SK-N-SH (cell line): ENCODE measurements around the gene HDAC4. TPM values are rescaled to one million over a fixed set of nuclear protein-coding genes. Genes with fewer than 3 reads are reported as not detected.

Experiments
- CTCF ChIA-PET: fragments of 300-600, 350-600 bp; formaldehyde crosslinking; extraction: SDS; loops from one replicate; lab custom pipeline; 2021; lab: Yijun Ruan, JAX
- POLR2A ChIA-PET: fragments of 350-600 bp; sonication (Branson Sonifier 250); formaldehyde crosslinking; extraction: SDS; loops from one replicate; lab custom pipeline; 2020; ENCODE audit warnings: antibody characterized with exemption, inconsistent platforms; lab: Yijun Ruan, JAX
- DNase-seq: peaks from one replicate; pipeline ENCODE4 v3.0.0; 2012
- H2AFZ ChIP-seq: fragments of 200-600 bp; sonication (generic); 2 replicates; pipeline ENCODE4 v1.8.1; 2016; ENCODE audit warnings: antibody characterized with exemption, mild to moderate bottlenecking, low read depth
- H3F3A ChIP-seq: fragments of 200-600 bp; sonication (generic); replicated peaks from 2 replicates; pipeline ENCODE3; 2016; ENCODE audit warnings: antibody characterized with exemption, mild to moderate bottlenecking; ENCODE audit not compliant: insufficient read depth
- H3K27ac ChIP-seq, 2 experiments: fragments of 200-500 bp in 1 of 2; fragments of 200-600 bp in 1 of 2; sonication (Bioruptor generic) in 1 of 2; sonication (generic), shearing (Covaris generic) in 1 of 2; 2 replicates each; pipeline versions ENCODE4 v1.5.1 to v1.6.1; 2014 to 2016; ENCODE audit warnings: low read depth in 2 of 2, inconsistent platforms in 1 of 2, low read length in 1 of 2, mild to moderate bottlenecking in 1 of 2, mixed read lengths in 1 of 2
- H3K27me3 ChIP-seq: fragments of 200-600 bp; sonication (generic), shearing (Covaris generic); 2 replicates; pipeline ENCODE4 v1.6.1; 2016; ENCODE audit warnings: mixed run types; ENCODE audit not compliant: insufficient read depth
- H3K36me3 ChIP-seq, 2 experiments: fragments of 200-500 bp in 1 of 2; fragments of 200-600 bp in 1 of 2; sonication (Bioruptor generic) in 1 of 2; sonication (generic) in 1 of 2; replicated peaks in 1 of 2; 2 replicates each; pipeline versions ENCODE3 to v1.5.1; 2014 to 2016; ENCODE audit warnings: low read length in 1 of 2, mild to moderate bottlenecking in 1 of 2; ENCODE audit not compliant: insufficient read depth in 2 of 2, control insufficient read depth in 1 of 2
- H3K4me1 ChIP-seq, 2 experiments: fragments of 200-500 bp in 1 of 2; fragments of 200-600 bp in 1 of 2; sonication (Bioruptor generic) in 1 of 2; sonication (generic), shearing (Covaris generic) in 1 of 2; 2 replicates each; pipeline versions ENCODE4 v1.5.1 to v1.6.1; 2014 to 2016; ENCODE audit warnings: low read depth in 1 of 2, low read length in 1 of 2, mixed run types in 1 of 2; ENCODE audit not compliant: insufficient read depth in 2 of 2, control insufficient read depth in 1 of 2
- H3K4me2 ChIP-seq: fragments of 200-600 bp; sonication (generic), shearing (Covaris generic); 2 replicates; pipeline ENCODE4 v1.6.1; 2017; ENCODE audit warnings: mixed run types
- H3K4me3 ChIP-seq, 2 experiments: fragments of 200-500 bp in 1 of 2; fragments of 200-600 bp in 1 of 2; sonication (Bioruptor generic) in 1 of 2; sonication (generic), shearing (Covaris generic) in 1 of 2; 2 replicates each; pipeline versions ENCODE4 v1.5.1 to v1.8.1; 2014 to 2016; ENCODE audit warnings: low read depth in 2 of 2, inconsistent platforms in 1 of 2, low read length in 1 of 2, mild to moderate bottlenecking in 1 of 2, mixed read lengths in 1 of 2, moderate library complexity in 1 of 2
- H3K79me2 ChIP-seq: fragments of 200-600 bp; sonication (generic); 2 replicates; pipeline ENCODE4 v1.8.1; 2017; ENCODE audit warnings: mild to moderate bottlenecking; ENCODE audit not compliant: insufficient read depth
- H3K9ac ChIP-seq: fragments of 200-600 bp; sonication (generic); 2 replicates; pipeline ENCODE4 v1.6.1; 2017; ENCODE audit warnings: mixed run types
- H3K9me2 ChIP-seq: fragments of 200-600 bp; sonication (generic); 2 replicates; pipeline ENCODE4 v1.6.1; 2017; ENCODE audit warnings: mixed run types
- H3K9me3 ChIP-seq: fragments of 200-600 bp; sonication (generic); 2 replicates; pipeline ENCODE4 v1.6.1; 2017; ENCODE audit warnings: mixed run types, mild to moderate bottlenecking, moderate library complexity
- H4K20me1 ChIP-seq: fragments of 200-600 bp; sonication (generic); 2 replicates; pipeline ENCODE4 v1.6.1; 2017; ENCODE audit warnings: mild to moderate bottlenecking, mixed run types; ENCODE audit not compliant: insufficient read depth
- ELF1 ChIP-seq: IDR thresholded peaks from 2 replicates; pipeline ENCODE4 v1.4.0; 2012
- FOXJ3 ChIP-seq: sonication (generic); formaldehyde crosslinking; IDR thresholded peaks from 2 replicates; pipeline ENCODE4 v1.5.1; 2020; ENCODE audit warnings: mild to moderate bottlenecking, missing genetic modification reagents
- GABPA ChIP-seq: IDR thresholded peaks from 2 replicates; pipeline ENCODE4 v1.4.0; 2012; ENCODE audit warnings: low read depth, mild to moderate bottlenecking
- JUND ChIP-seq: IDR thresholded peaks from 2 replicates; pipeline ENCODE4 v1.4.0; 2012
- MEF2A ChIP-seq: IDR thresholded peaks from 2 replicates; pipeline ENCODE4 v1.4.0; 2012; ENCODE audit warnings: low read depth, borderline replicate concordance
- MXI1 ChIP-seq: IDR thresholded peaks from 2 replicates; pipeline ENCODE4 v1.6.1; 2012; ENCODE audit warnings: mild to moderate bottlenecking, low read depth, low read length, improper control_type of control experiment
- SIN3A ChIP-seq: IDR thresholded peaks from 2 replicates; pipeline ENCODE4 v1.6.1; 2012; ENCODE audit warnings: low read depth, mild to moderate bottlenecking, low read length, moderate library complexity, borderline replicate concordance
- TAF1 ChIP-seq: IDR thresholded peaks from 2 replicates; pipeline ENCODE4 v1.6.1; 2012; ENCODE audit warnings: low read depth, mild to moderate bottlenecking, low read length, moderate library complexity, borderline replicate concordance
- TCF12 ChIP-seq: IDR thresholded peaks from 2 replicates; pipeline ENCODE4 v1.4.0; 2012
- YY1 ChIP-seq: IDR thresholded peaks from 2 replicates; pipeline ENCODE4 v1.4.0; 2012; ENCODE audit warnings: low read depth, mild to moderate bottlenecking
- WGBS: methylation state at CpG from one replicate; pipeline ENCODE4 v1.1.6; 2017; ENCODE audit warnings: low lambda C conversion rate; 5-methylcytosine and 5-hydroxymethylcytosine counted together
- polyA plus RNA-seq, 3 experiments: library from polyadenylated mRNA; depleted of rRNA; stranded (reverse); fragments of >200 nt; gene quantifications; 2 replicates each; pipeline ENCODE4 v1.2.3, GENCODE V29; 2012
- TF ChIP-seq, protein P1 (sequence below): IDR thresholded peaks from 2 replicates; pipeline ENCODE4 v1.6.1; 2012; ENCODE audit warnings: mild to moderate bottlenecking, low read depth, low read length, moderate library complexity
- TF ChIP-seq, protein P2 (sequence below): IDR thresholded peaks from 2 replicates; pipeline ENCODE4 v1.4.0; 2012; ENCODE audit warnings: low read depth
- TF ChIP-seq, protein P3 (sequence below): IDR thresholded peaks from 2 replicates; pipeline ENCODE4 v1.4.0; 2012; ENCODE audit warnings: low read depth, borderline replicate concordance
- TF ChIP-seq, protein P4 (sequence below): fragments of 150-350 bp; IDR thresholded peaks from 2 replicates; pipeline ENCODE4 v1.6.1; 2016; ENCODE audit warnings: mild to moderate bottlenecking, low read depth, low read length
- TF ChIP-seq, protein P5 (sequence below): IDR thresholded peaks from 2 replicates; pipeline ENCODE4 v1.4.0; 2012; ENCODE audit warnings: low read depth, borderline replicate concordance
- TF ChIP-seq, protein P6 (sequence below): fragments of 150-350 bp; IDR thresholded peaks from 2 replicates; pipeline ENCODE4 v1.6.1; 2017; ENCODE audit warnings: antibody characterized with exemption, low read length, low read depth, borderline replicate concordance

HDAC4 gene
- polyA plus RNA-seq, 1 of the 3 experiments (the other 2 are of a cell fraction): 5.5 TPM

DNA sequence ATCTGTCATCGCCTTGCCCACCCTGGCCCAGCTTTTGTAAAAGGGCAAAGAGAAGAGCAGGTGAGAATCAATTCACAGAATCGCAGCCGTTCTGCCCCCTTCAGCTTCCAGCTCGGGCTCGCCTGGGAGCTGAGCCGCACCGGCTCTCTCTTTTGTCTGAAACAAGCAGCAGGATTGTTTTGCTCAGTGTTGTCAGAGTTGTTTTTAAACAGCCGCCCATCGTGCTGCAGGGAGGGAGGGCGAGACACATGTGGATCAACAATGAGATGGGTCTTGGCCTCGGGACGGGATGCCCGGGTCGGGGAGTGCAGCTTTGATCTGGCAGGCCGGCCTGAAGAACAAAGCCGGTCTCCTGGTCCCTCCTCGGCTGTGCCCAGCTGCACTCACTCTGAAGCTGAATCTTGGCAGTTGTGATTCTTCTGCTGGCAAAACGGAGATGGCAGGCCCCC, 39.7 kb upstream of the HDAC4 start:
- Histone ChIP-seq H3K36me3 (no peaks in the 10 kb centered on the region), H3K9me3 (no peaks in the 10 kb centered on the region), H3K27me3 (no peaks in the 10 kb centered on the region), H3K4me2 (no peak overlapping the region), H2AFZ (no peak overlapping the region), H3K79me2 (no peaks in the 10 kb centered on the region), H3K27ac (no peak overlapping the region), H3K9me2 (no peaks in the 10 kb centered on the region), H3K9ac (no peak overlapping the region), H4K20me1 (no peaks in the 10 kb centered on the region), H3F3A (no peaks in the 10 kb centered on the region), H3K4me3 (no peak overlapping the region), H3K4me1 (no peaks in the 10 kb centered on the region)
- TF ChIP-seq, protein P1, sequence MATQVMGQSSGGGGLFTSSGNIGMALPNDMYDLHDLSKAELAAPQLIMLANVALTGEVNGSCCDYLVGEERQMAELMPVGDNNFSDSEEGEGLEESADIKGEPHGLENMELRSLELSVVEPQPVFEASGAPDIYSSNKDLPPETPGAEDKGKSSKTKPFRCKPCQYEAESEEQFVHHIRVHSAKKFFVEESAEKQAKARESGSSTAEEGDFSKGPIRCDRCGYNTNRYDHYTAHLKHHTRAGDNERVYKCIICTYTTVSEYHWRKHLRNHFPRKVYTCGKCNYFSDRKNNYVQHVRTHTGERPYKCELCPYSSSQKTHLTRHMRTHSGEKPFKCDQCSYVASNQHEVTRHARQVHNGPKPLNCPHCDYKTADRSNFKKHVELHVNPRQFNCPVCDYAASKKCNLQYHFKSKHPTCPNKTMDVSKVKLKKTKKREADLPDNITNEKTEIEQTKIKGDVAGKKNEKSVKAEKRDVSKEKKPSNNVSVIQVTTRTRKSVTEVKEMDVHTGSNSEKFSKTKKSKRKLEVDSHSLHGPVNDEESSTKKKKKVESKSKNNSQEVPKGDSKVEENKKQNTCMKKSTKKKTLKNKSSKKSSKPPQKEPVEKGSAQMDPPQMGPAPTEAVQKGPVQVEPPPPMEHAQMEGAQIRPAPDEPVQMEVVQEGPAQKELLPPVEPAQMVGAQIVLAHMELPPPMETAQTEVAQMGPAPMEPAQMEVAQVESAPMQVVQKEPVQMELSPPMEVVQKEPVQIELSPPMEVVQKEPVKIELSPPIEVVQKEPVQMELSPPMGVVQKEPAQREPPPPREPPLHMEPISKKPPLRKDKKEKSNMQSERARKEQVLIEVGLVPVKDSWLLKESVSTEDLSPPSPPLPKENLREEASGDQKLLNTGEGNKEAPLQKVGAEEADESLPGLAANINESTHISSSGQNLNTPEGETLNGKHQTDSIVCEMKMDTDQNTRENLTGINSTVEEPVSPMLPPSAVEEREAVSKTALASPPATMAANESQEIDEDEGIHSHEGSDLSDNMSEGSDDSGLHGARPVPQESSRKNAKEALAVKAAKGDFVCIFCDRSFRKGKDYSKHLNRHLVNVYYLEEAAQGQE: no peak
- TF ChIP-seq ELF1 (no peak), MEF2A (no peak), GABPA (no peak), SIN3A (no peak), TCF12 (no peak), JUND (no peak), FOXJ3 (CRISPR knock-in tag) (no peak), TAF1 (no peak), YY1 (no peak), MXI1 (no peak)
- TF ChIP-seq, protein P2, sequence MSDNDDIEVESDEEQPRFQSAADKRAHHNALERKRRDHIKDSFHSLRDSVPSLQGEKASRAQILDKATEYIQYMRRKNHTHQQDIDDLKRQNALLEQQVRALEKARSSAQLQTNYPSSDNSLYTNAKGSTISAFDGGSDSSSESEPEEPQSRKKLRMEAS: no peak
- TF ChIP-seq, protein P3, sequence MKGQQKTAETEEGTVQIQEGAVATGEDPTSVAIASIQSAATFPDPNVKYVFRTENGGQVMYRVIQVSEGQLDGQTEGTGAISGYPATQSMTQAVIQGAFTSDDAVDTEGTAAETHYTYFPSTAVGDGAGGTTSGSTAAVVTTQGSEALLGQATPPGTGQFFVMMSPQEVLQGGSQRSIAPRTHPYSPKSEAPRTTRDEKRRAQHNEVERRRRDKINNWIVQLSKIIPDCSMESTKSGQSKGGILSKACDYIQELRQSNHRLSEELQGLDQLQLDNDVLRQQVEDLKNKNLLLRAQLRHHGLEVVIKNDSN: no peak
- TF ChIP-seq, protein P4, sequence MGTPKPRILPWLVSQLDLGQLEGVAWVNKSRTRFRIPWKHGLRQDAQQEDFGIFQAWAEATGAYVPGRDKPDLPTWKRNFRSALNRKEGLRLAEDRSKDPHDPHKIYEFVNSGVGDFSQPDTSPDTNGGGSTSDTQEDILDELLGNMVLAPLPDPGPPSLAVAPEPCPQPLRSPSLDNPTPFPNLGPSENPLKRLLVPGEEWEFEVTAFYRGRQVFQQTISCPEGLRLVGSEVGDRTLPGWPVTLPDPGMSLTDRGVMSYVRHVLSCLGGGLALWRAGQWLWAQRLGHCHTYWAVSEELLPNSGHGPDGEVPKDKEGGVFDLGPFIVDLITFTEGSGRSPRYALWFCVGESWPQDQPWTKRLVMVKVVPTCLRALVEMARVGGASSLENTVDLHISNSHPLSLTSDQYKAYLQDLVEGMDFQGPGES: no peak
- TF ChIP-seq, protein P5, sequence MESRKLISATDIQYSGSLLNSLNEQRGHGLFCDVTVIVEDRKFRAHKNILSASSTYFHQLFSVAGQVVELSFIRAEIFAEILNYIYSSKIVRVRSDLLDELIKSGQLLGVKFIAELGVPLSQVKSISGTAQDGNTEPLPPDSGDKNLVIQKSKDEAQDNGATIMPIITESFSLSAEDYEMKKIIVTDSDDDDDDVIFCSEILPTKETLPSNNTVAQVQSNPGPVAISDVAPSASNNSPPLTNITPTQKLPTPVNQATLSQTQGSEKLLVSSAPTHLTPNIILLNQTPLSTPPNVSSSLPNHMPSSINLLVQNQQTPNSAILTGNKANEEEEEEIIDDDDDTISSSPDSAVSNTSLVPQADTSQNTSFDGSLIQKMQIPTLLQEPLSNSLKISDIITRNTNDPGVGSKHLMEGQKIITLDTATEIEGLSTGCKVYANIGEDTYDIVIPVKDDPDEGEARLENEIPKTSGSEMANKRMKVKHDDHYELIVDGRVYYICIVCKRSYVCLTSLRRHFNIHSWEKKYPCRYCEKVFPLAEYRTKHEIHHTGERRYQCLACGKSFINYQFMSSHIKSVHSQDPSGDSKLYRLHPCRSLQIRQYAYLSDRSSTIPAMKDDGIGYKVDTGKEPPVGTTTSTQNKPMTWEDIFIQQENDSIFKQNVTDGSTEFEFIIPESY: no peak
- TF ChIP-seq, protein P6, sequence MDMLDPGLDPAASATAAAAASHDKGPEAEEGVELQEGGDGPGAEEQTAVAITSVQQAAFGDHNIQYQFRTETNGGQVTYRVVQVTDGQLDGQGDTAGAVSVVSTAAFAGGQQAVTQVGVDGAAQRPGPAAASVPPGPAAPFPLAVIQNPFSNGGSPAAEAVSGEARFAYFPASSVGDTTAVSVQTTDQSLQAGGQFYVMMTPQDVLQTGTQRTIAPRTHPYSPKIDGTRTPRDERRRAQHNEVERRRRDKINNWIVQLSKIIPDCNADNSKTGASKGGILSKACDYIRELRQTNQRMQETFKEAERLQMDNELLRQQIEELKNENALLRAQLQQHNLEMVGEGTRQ: no peak
- no peak for DNase-seq
- POLR2A ChIA-PET: no interaction called here
- 51% methylated on average over 15 of the region's 18 CpGs for whole genome bisulfite sequencing
- CTCF ChIA-PET: interaction anchor here (1.8 kb wide), 1 partner anchor 16 kb away, joined by 6 read pairs; no protein-coding TSS in a partner anchor
